NCI-H128 (cell line): ENCODE results near the gene GLT1D1.
"Not testable (repeated sequence)": the region's sequence is repeated elsewhere in the genome, so short reads cannot be mapped to it uniquely, and the experiment has no call there.

Experiments used
- DNase-seq: peaks from one replicate; lab custom pipeline; 2025; ENCODE audit not compliant: unreplicated experiment; lab: John Stamatoyannopoulos, UW

GLT1D1 gene

GRCh38 chr12:128852885-128853599 lies at the start of gene GLT1D1:
TSS of gene GLT1D1 (plus strand) at chr12:128853478. CDS start at chr12:128853582, 104 bp downstream.
- DNase-seq: no peak

- DNase-seq: no peak
Measured at GRCh38 chr12:128803788-128804187, 49.5 kb upstream of the GLT1D1 start.

- DNase-seq: no peak
Measured at GRCh38 chr12:128804762-128805161, 48.5 kb upstream of the GLT1D1 start.

- not testable (repeated sequence) for DNase-seq
Measured at GRCh38 chr12:128805406-128805805, 47.9 kb upstream of the GLT1D1 start.

- no peak for DNase-seq
Measured at GRCh38 chr12:128806573-128806972, 46.7 kb upstream of the GLT1D1 start.

GRCh38 chr12:128807161-128807724 lies 46.0 kb upstream of the GLT1D1 start:
- DNase-seq: no peak

GRCh38 chr12:128808651-128809050 lies 44.6 kb upstream of the GLT1D1 start:
- DNase-seq: no peak

- no peak for DNase-seq
Measured at GRCh38 chr12:128810182-128811127, 42.8 kb upstream of the GLT1D1 start.

- DNase-seq: no peak
Measured at GRCh38 chr12:128811806-128812205, 41.5 kb upstream of the GLT1D1 start.

- DNase-seq: no peak
Measured at GRCh38 chr12:128813392-128813791, 39.9 kb upstream of the GLT1D1 start.

GRCh38 chr12:128813883-128814282 lies 39.4 kb upstream of the GLT1D1 start:
- DNase-seq: no peak

GRCh38 chr12:128814411-128815261 lies 38.6 kb upstream of the GLT1D1 start:
- DNase-seq: no peak

- no peak for DNase-seq
Measured at GRCh38 chr12:128815779-128816642, 37.3 kb upstream of the GLT1D1 start.

GRCh38 chr12:128816643-128816920 lies 36.7 kb upstream of the GLT1D1 start:
- no peak for DNase-seq

- DNase-seq: no peak
Measured at GRCh38 chr12:128817111-128818015, 35.9 kb upstream of the GLT1D1 start.

GRCh38 chr12:128818065-128819022 lies 34.9 kb upstream of the GLT1D1 start:
- no peak for DNase-seq

- no peak for DNase-seq
Measured at GRCh38 chr12:128819293-128820144, 33.8 kb upstream of the GLT1D1 start.
